Hindlimb muscle (tissue), 1 donor: Measurements from ENCODE around the gene MS4A4A. TPM values are rescaled to one million over a fixed set of nuclear protein-coding genes. Genes with fewer than 3 reads are reported as not detected.

Experiments used
- DNase-seq: peaks from one replicate; pipeline ENCODE4 v3.0.0-alpha.2; 2013
- polyA plus RNA-seq: library from polyadenylated mRNA; unstranded; fragments of 120-200 nt; gene quantifications from one replicate; pipeline ENCODE4 v1.2.1, GENCODE V29; 2013; ENCODE audit not compliant: insufficient read length

Gene MS4A4A
- polyA plus RNA-seq, 1 donor = 7.9 TPM

- DNase-seq = no peak
These were observed 23.2 kb downstream of the MS4A4A start for GRCh38 chr11:60303661-60304060.

DNA sequence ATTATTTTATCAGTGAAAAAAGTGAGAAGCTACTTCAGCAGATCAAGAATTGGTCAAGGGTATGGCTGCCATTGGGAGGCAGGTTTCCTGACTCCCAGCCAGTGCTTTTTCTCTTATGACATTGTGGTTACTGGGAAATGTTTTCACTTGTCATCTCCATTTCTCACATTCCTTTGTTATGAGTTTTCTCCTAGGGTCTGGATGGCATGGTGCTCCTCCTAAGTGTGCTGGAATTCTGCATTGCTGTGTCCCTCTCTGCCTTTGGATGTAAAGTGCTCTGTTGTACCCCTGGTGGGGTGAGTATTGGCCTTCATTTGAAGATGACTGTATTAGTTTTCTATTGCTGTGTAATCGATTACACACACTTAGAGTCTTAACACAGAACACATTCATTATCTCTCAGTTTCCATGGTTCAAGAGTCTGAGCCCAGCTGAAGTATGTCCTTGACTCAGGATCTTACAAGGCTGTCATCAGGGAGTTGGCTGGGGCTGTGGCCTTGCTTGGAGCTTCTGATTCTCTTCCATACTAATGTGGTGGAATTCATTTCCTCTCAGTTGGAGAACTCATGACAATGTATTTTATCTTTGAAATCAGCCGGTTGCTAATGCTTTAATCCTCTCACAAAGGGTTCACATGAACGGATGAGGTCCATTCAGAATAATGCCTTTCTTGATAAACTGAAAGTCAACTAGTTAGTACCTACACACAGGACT lies 25.6 kb downstream of the MS4A4A start:
- DNase-seq = no peak

DNA sequence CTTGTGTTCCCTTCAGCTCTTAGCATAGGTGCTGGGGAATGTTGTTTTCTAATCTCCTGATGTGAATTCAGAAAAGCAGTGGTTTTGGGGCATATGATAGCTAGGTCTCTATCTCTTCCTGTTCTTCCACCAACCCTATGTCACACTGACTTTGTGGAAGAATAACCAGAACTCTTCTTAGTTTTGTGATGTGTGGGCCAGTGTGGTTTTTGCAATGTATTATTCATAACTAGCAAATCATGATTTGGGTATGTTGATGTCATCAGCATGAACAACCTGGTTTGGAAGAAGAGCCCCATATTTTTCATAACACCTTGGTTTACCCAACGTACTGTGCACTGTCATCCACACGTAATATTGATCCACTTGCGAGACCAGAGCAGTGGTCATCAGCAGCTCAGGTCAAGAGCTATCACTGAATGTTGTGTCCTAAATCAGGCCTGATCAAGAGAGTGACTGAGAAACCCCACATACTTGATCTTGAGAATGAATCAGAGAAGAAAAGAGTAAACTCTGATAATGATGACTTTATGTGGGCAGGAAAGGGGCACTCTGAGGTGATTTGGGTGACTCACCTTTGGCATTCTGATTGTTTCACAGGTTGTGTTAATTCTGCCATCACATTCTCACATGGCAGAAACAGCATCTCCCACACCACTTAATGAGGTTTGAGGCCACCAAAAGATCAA lies 27.2 kb downstream of the MS4A4A start:
- DNase-seq = no peak

- DNase-seq = peak; percentile 50
These were observed 30.0 kb downstream of the MS4A4A start for GRCh38 chr11:60310407-60310998.

- no peak for DNase-seq
These were observed 34.3 kb downstream of the MS4A4A start for GRCh38 chr11:60314635-60315321.

DNA sequence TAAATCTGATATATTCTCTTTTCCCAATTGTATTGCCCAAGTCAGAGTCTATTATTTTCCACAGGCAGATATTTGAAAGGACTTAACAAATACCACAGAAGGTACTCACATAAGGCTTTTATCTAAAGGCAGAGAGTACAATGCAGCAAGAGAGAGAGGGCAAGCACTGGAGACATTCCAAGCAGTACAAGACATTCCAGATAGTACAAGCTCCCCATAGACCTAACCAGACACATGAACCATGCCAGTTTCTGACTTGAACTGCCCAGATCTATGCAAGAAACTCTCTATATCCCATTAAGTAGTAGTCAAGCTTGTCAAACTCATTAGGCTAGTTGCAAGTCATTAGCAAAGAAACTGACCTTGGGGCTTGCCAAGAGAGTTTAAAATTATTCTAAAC lies 35.4 kb downstream of the MS4A4A start:
- DNase-seq = no peak

DNA sequence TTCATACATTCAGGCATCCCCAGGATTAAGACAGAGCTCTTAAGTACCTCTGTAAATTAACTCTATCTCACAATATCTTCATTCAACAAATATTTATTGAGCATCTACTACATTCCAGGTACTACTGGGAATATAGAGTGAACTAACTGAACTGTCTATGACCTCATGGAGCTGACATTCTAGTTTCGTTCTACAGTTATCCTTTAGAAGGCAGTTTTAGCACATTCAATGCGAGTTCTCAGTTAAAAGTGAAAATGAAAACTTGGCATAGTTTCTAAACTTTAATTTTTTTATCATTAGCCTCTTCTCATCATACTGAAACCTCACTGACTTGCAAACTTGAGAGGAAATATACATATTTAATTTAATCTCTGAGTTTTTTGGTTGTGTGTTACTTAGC lies 35.9 kb downstream of the MS4A4A start:
- no peak for DNase-seq

DNA sequence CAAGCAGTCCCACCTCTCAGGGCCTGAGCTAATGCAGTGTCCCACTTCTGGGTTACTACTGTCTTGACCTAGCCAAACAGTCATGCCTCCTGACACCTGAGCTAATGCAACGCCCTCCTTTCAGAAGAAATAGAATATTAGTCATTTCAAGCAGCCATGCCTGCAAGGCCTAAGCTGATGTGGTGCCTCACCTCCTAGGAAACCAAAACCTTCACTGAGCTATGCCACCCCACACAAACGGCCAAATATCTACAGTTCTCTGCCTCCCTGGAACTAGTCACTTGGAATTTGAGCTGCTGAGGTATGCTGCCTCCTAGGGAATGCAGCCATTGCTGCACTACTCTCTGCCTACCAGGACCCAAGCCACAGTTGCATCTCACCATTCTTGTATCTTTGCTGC lies 38.3 kb downstream of the MS4A4A start:
- DNase-seq = no peak

- no peak for DNase-seq
These were observed 40.6 kb downstream of the MS4A4A start for GRCh38 chr11:60321051-60321450.

DNA sequence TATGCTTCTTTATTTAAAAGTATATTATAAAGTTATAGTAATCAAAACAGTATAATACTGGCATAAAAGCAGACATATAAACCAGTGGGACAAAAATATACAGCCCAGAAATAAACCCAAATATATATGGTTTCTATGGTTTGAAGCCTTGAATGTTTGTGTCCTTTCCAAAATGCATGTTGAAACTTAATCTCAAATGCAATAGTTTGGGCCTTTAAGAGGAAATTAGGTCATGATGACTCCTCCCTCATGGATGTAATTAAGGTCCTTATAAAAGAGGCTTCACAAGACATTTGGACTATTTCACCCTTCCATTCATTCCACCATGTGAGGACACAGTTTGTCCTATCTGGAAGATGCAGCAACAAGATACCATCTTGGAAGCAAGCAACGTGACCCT lies 46.5 kb downstream of the MS4A4A start, which contains the start of gene MS4A6E:
TSS of gene MS4A6E (plus strand) at position 301 of the 400 bp plus-strand sequence. CDS start 7,641 bp downstream, outside the sequence.
- no peak for DNase-seq

DNA sequence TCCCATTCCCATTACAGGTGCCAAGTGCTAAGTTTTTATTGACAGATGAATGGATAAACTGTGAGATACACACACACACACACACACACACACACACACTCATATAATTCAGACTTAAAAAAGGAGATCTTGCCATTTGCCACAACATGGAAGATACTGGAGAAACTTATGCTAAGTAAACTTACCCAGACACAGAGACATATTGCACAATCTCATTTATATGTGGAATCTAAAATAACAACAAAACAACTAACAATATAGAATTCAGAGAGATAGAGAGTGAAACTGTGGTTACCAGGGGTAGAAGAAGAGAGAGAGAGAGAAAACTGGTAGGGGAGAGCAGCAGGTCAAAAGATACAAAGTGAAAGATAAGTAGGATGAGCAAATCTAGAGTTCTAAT lies 48.0 kb downstream of the MS4A4A start:
- no peak for DNase-seq

DNA sequence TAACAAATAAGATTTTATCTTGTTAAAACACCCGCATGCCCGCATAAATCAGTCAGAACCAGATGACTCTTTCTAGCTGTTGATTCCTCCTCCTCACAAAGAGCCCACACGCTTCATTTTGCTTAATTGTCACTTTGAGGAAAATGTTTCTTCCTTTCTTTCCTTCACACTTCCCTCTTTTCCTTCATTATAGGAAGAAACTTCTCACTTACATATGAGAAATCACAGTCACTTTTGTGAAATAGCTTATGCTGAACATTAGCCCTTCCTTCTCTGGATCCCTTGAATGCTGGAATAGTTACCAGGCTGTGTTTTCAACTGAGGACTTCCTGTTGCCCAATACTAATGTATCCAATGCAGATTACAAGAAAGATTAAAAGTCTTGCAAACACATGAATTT lies 52.4 kb downstream of the MS4A4A start:
- DNase-seq = no peak

- DNase-seq = peak; percentile 36
These were observed 53.6 kb downstream of the MS4A4A start for GRCh38 chr11:60334005-60334620.

DNA sequence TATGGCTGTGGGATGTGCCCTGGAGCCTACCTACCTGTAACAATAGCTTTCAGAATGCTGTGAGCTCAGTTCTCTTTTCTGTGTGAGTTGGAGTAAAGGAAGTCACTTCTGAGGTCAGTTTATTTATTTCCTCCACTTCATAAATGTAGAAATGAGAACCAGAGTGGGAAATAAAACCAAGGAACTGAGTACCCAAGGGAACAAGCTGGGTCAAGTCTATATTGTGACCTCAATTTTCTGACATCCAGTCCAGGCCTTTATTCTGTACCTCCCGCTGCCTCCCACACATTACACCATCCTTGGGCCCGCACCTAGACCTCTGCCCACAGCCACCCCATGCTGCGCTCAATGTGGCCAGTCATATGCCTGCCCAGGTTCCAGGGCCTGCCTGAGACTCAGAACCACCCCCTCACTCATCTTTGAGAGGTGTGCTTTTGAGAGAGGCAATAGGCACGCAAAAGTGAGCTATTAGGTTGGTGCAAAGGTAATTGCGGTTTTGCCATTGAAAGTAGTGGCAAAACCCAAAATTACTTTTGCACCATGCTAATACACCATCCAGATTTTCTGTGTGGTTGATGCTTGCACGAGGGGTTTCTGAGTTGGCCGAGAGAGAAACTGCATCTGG lies 56.4 kb downstream of the MS4A4A start:
- DNase-seq = no peak

DNA sequence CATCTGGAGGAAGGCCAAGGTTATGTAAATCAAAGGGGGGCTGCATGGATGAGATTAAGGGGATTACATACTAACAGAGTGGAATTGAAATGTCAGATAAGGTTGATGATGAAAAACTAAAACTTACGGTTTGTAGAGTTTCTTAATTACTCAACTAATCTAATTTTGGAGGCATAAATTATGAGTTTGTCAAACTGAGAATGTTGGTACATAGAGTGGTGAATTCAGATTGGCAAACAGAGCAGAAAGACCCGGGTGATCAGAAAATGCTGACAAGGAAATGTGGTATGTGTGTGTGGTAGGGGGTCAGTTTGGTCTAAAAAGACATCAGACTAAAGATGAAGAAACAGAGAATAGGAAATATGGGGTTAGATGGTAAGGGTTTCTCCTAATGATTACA lies 57.6 kb downstream of the MS4A4A start:
- DNase-seq = no peak

- no peak for DNase-seq
These were observed 58.9 kb downstream of the MS4A4A start for GRCh38 chr11:60339356-60339755.

DNA sequence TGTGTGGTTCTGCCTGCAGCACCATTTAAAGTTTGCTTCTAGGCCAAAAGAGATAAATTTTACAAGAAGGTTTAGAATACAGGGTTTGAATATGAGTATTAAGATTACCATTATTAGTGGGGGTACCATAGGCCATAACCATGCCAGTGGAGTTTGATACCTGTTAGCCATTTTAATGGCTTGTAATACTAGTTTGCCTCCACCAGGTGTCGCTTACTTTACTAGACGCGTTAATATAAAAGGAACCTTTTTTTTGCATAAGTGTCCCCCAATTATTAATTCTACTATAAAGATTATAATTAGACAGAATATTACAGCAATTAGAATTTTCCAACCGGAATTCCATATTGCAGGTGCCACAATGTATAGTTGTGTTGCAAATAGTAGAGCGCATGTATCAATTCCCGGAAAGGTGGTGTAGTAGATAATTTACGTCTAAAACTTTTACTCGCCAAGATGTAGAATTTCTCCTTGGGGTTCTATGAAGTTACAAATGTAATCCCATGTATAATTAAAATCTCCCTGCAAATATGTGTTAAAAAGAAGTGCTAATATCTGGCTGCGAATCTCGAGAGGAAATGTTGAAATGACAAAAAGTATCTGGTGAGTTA lies 62.7 kb downstream of the MS4A4A start:
- DNase-seq = no peak

DNA sequence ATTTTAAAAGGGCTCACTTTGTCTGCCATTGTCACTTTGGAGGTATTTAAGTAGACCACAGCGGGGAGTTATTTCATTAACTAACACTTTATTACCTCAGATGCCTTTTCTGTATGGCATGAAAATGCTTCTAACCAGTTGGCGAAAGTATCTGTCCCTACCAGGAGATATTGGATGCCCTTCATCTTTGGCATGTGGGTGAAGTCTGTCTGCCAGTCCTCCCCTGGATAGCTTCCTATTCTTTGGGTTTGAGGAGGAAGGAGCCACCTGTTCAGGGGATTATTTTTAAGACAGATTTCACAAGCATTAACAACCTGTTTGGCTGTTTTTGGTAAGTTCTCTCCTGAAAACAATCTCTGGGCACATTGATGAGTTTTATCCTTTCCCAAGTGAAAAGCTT lies 63.7 kb downstream of the MS4A4A start:
- no peak for DNase-seq

DNA sequence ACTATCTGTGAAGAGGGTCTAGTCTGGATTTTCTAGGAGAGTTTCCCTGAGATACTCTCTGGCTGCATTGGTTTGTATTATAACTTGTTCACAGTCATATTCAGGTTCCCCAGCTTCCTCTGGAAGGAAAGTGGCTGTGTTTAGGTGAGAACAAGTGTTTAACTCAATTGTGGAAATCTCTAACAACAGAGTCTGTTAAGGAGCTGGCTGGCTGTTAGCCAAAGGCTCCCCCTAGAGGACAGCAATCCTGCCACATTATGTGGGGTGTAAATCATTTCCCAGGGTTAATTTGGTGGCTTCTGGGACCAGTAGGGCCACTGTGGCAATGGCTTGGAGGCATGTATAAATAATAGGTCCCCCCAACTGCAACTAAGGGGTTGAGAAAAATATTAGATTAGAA lies 65.0 kb downstream of the MS4A4A start:
- DNase-seq = no peak

DNA sequence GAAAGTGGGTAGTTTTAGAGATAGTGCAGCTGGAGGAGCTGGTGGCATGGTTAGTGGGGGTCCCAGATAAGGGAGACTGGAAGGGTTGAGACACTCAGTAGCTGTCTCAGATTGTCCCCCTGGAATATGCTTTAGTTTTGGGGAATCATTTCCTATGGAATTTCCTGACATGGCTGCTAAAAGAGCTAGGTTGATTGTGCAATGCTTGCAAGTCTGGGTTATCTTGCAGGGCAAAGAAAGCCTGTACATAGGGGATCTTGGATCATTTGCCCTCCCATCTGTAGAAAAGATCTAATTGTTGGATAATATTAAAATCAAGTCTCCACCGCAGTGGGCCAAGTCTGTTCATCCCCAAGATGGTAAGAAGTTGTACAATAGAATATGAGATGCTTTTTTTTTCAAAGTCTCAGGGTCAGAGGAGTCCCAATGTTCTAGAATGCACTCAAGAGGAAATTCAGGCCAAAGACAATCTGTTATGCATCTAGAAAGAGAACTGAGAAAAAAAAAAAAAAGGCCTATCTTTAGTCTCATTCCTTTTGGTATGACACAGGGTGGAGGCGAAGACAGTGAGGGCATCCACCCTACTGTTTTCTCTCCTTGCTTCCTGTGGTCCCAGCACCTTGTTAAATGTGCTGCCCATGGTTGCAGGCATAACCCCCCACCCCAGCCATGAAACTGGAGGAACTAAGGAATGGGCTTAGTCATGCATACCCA lies 66.8 kb downstream of the MS4A4A start:
- DNase-seq = no peak

- DNase-seq = no peak
These were observed 67.7 kb downstream of the MS4A4A start for GRCh38 chr11:60348116-60348515.
